SU-DHL-6 (cell line): ENCODE data around the gene OPA1.

Experiments used
- H2AFZ ChIP-seq: fragments of 200-600 bp; sonication (generic); 2 replicates; pipeline ENCODE4 v1.6.1; 2014; ENCODE audit warnings: low read depth, mild to moderate bottlenecking, moderate library complexity, mixed read lengths, antibody characterized with exemption, low read length; ENCODE audit not compliant: severe bottlenecking
- H3F3A ChIP-seq: fragments of 200-600 bp; shearing (Covaris generic); 2 replicates; pipeline ENCODE4 v1.6.0; 2016; ENCODE audit warnings: antibody characterized with exemption, mild to moderate bottlenecking; ENCODE audit not compliant: insufficient read depth
- H3K27ac ChIP-seq: fragments of 200-600 bp; sonication (generic); 2 replicates; pipeline ENCODE4 v1.5.1; 2016; ENCODE audit warnings: low read depth, mild to moderate bottlenecking, low read length, moderate library complexity, mixed read lengths
- H3K27me3 ChIP-seq: fragments of 200-600 bp; sonication (generic), shearing (Covaris generic); 2 replicates; pipeline ENCODE4 v1.6.0; 2014; ENCODE audit warnings: mild to moderate bottlenecking, low read length
- H3K36me3 ChIP-seq: fragments of 200-600 bp; sonication (generic); 2 replicates; pipeline ENCODE4 v1.6.1; 2014; ENCODE audit warnings: mild to moderate bottlenecking, low read length, mixed read lengths
- H3K4me2 ChIP-seq: fragments of 300-600, 200-600 bp; shearing (Covaris generic), sonication (generic); 2 replicates; pipeline ENCODE4 v1.6.0; 2014; ENCODE audit warnings: low read length, low read depth, mild to moderate bottlenecking; ENCODE audit not compliant: poor library complexity, severe bottlenecking
- H3K4me3 ChIP-seq: fragments of 200-600 bp; sonication (generic); 2 replicates; pipeline ENCODE4 v1.5.1; 2014; ENCODE audit warnings: antibody characterized with exemption, low read length, mild to moderate bottlenecking, mixed read lengths; ENCODE audit not compliant: insufficient read depth, poor library complexity, severe bottlenecking
- H3K79me2 ChIP-seq: fragments of 200-600 bp; sonication (generic); 2 replicates; pipeline ENCODE4 v1.6.1; 2014; ENCODE audit warnings: mild to moderate bottlenecking, low read length, moderate library complexity; ENCODE audit not compliant: insufficient read depth
- H3K9ac ChIP-seq: fragments of 200-600 bp; sonication (generic); 2 replicates; pipeline ENCODE4 v1.7.0; 2014; ENCODE audit warnings: mild to moderate bottlenecking, low read length
- H3K9me2 ChIP-seq: fragments of 200-600 bp; sonication (generic); replicated peaks from 2 replicates; pipeline ENCODE4 v1.6.1; 2014; ENCODE audit warnings: low read length; ENCODE audit not compliant: insufficient read depth
- H3K9me3 ChIP-seq: fragments of 200-600 bp; sonication (generic); 2 replicates; pipeline ENCODE4 v1.6.1; 2014; ENCODE audit warnings: low read length, mixed read lengths; ENCODE audit not compliant: insufficient read depth
- H4K20me1 ChIP-seq: fragments of 200-600 bp; sonication (generic); 2 replicates; pipeline ENCODE4 v1.6.1; 2014; ENCODE audit warnings: low read depth, mild to moderate bottlenecking, antibody characterized with exemption, low read length, moderate library complexity, mixed read lengths
- EZH2phosphoT487 ChIP-seq: fragments of 200-600 bp; sonication (generic), shearing (Covaris generic); conservative IDR thresholded peaks from 2 replicates; pipeline ENCODE4 v1.6.1; 2018; ENCODE audit warnings: mild to moderate bottlenecking, antibody characterized with exemption, low read length, moderate library complexity, mixed read lengths
- TF ChIP-seq, protein P1 (sequence below): fragments of 200-600 bp; sonication (generic); IDR thresholded peaks from one replicate; pipeline ENCODE4 v1.5.1; 2017; ENCODE audit warnings: antibody characterized with exemption, mild to moderate bottlenecking, low read length, moderate library complexity; ENCODE audit not compliant: insufficient read depth, poor library complexity, severe bottlenecking

Gene OPA1

DNA sequence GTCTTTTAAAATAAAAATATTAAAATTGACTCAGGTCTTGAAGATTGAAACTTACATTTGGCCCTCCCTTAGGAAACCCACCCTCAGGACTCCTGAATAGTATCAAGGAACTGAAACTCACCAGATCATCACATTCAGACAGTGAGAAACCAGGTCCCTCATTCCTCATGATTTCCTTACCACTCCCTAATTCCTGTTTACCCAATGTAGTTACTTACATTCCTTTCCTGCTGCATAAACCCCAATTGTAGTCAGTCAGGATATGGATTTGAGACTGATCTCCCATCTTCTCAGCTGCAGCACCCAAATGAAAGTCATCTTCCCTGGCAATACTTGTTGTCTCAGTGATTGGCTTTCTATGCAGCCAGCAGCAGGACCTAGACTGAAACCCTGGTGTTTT is 46.9 kb upstream of the OPA1 start:
- Histone ChIP-seq H3K9me3 (0 out of 2 replicates have a peak, but pooled peaks cover 6% of the 10 kb centered on the region), H3K27me3 (no peaks in the 10 kb centered on the region)

DNA sequence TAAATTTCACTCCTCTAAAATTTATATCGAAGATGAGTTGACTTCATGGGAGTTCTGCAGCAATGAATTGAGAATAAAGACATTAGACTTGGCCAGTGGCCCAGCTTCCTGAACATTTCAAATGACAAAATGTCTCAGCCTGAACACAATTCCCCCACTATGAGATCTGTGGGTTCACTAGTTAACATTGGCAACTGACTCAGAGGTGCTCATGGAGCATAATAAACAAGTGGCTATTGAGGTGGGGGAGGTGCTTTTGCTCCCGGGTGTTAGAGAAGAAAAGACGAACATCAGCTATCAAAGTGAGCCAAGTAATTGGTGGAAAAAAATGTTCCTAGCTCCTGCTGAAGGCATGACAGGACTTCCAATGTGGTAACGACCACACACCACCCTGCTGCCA is 44.6 kb upstream of the OPA1 start:
- Histone ChIP-seq H3K36me3 (no peaks in the 10 kb centered on the region), H3K9ac (no peak overlapping the region), H3K4me3 (no peak overlapping the region), H3K9me3 (0 out of 2 replicates have a peak, but pooled peaks cover 6% of the 10 kb centered on the region), H4K20me1 (no peaks in the 10 kb centered on the region), H3K4me2 (no peak overlapping the region), H3K27ac (no peak overlapping the region), H3K27me3 (no peaks in the 10 kb centered on the region), H2AFZ (no peak overlapping the region), H3F3A (no peaks in the 10 kb centered on the region), H3K9me2 (no peaks in the 10 kb centered on the region), H3K79me2 (no peaks in the 10 kb centered on the region)
- no peak for TF ChIP-seq EZH2phosphoT487
- TF ChIP-seq, protein P1, sequence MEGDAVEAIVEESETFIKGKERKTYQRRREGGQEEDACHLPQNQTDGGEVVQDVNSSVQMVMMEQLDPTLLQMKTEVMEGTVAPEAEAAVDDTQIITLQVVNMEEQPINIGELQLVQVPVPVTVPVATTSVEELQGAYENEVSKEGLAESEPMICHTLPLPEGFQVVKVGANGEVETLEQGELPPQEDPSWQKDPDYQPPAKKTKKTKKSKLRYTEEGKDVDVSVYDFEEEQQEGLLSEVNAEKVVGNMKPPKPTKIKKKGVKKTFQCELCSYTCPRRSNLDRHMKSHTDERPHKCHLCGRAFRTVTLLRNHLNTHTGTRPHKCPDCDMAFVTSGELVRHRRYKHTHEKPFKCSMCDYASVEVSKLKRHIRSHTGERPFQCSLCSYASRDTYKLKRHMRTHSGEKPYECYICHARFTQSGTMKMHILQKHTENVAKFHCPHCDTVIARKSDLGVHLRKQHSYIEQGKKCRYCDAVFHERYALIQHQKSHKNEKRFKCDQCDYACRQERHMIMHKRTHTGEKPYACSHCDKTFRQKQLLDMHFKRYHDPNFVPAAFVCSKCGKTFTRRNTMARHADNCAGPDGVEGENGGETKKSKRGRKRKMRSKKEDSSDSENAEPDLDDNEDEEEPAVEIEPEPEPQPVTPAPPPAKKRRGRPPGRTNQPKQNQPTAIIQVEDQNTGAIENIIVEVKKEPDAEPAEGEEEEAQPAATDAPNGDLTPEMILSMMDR: no peak

More for the DNA sequence above, 46.9 kb upstream of the OPA1 start:
- Histone ChIP-seq H3K36me3 (no peaks in the 10 kb centered on the region), H4K20me1 (no peaks in the 10 kb centered on the region), H3K9me2 (no peaks in the 10 kb centered on the region), H3K27ac (no peak overlapping the region), H3K9ac (no peak overlapping the region), H3K4me3 (no peak overlapping the region), H3F3A (no peaks in the 10 kb centered on the region), H2AFZ (no peak overlapping the region), H3K4me2 (no peak overlapping the region), H3K79me2 (no peaks in the 10 kb centered on the region)
- TF ChIP-seq, protein P1: no peak
- no peak for TF ChIP-seq EZH2phosphoT487

DNA sequence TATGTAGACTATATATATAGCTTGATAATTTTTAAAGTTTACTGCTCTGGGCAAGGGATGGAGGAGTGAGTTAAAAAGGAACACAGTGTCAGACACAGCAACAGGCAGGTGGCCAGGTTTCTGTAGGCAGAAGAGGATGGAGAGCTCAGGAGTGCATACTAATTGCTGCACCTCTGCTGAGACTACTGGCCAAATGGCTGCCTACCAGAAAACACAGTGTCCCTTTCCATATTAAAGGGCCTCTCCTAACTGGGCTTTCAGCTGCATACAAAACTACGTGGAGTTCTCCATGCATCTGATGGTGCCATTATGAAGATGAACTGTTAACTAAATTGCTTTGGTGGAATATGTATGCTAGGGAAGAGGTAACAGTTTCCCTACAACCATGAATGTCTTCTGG is 40.1 kb upstream of the OPA1 start:
- no peaks in the 10 kb centered on the region for H3K9me2 ChIP-seq
- no peak overlapping the region for H3K27ac ChIP-seq
- no peaks in the 10 kb centered on the region for H3K27me3 ChIP-seq
- H3K79me2 ChIP-seq: no peaks in the 10 kb centered on the region
- no peak for TF ChIP-seq EZH2phosphoT487
- TF ChIP-seq, protein P1: no peak
- H3K36me3 ChIP-seq: no peaks in the 10 kb centered on the region
- no peak overlapping the region for H2AFZ ChIP-seq
- no peaks in the 10 kb centered on the region for H3F3A ChIP-seq
- H3K9me3 ChIP-seq: no peaks in the 10 kb centered on the region
- H3K9ac ChIP-seq: no peak overlapping the region
- H4K20me1 ChIP-seq: no peaks in the 10 kb centered on the region
- no peak overlapping the region for H3K4me2 ChIP-seq
- H3K4me3 ChIP-seq: no peak overlapping the region
